Left hindlimb (tissue), 1 donor: ENCODE data around the gene RTL10.
A peak's percentile ranks its signal among the peaks of the same experiment; 100 is the strongest.

Experiments used
- DNase-seq: peaks from one replicate; pipeline ENCODE4 v3.0.0-alpha.2; 2018

RTL10 gene

GRCh38 chr22:19859861-19860510 is 5.3 kb upstream of the RTL10 start:
- DNase-seq = no peak

GRCh38 chr22:19857382-19857781 is 2.7 kb upstream of the RTL10 start:
- no peak for DNase-seq

- DNase-seq = no peak
Measured at GRCh38 chr22:19855504-19856409, 1.1 kb upstream of the RTL10 start.

- DNase-seq = peak; percentile 28
Measured at GRCh38 chr22:19853879-19854777, 546 bp downstream of the RTL10 start.

- DNase-seq = no peak
Measured at GRCh38 chr22:19853058-19853878, 1.4 kb downstream of the RTL10 start.

GRCh38 chr22:19852177-19852781 is 2.4 kb downstream of the RTL10 start:
- DNase-seq = peak; percentile 23

- DNase-seq = peak; percentile 16
Measured at GRCh38 chr22:19851291-19852176, 3.1 kb downstream of the RTL10 start.

- no peak for DNase-seq
Measured at GRCh38 chr22:19850763-19851109, 3.9 kb downstream of the RTL10 start.

GRCh38 chr22:19849835-19850762 is 4.6 kb downstream of the RTL10 start:
- DNase-seq = no peak

- no peak for DNase-seq
Measured at GRCh38 chr22:19848298-19849224, 6.1 kb downstream of the RTL10 start.

- DNase-seq = no peak
Measured at GRCh38 chr22:19847345-19847632, 7.4 kb downstream of the RTL10 start.

GRCh38 chr22:19846620-19847344 is 7.9 kb downstream of the RTL10 start:
- no peak for DNase-seq

GRCh38 chr22:19845054-19845722 is 9.5 kb downstream of the RTL10 start:
- no peak for DNase-seq

- DNase-seq = peak; percentile 69
Measured at GRCh38 chr22:19844377-19845053, 10.2 kb downstream of the RTL10 start.

GRCh38 chr22:19843857-19844376 is 10.8 kb downstream of the RTL10 start:
- DNase-seq = no peak

- no peak for DNase-seq
Measured at GRCh38 chr22:19843107-19843856, 11.4 kb downstream of the RTL10 start.
